ENCODE results near the gene TEX13D.
"Not testable (repeated sequence)": the region's sequence is repeated elsewhere in the genome, so short reads cannot be mapped to it uniquely, and the experiment has no call there.

TEX13D gene

GRCh38 chrX:124332481-124333424, at the start of gene TEX13D:
TEX13D (plus strand) TSS chrX:124332660; CDS start chrX:124332918, 258 bp downstream.
- DNase-seq = no peak

GRCh38 chrX:124289443-124289842, 43.0 kb upstream of the TEX13D start:
- no peak for DNase-seq

- DNase-seq = no peak
Measured at GRCh38 chrX:124293810-124294209, 38.6 kb upstream of the TEX13D start.

- DNase-seq = not testable (repeated sequence)
Measured at GRCh38 chrX:124299323-124299722, 33.1 kb upstream of the TEX13D start.

GRCh38 chrX:124300405-124300804, 32.1 kb upstream of the TEX13D start:
- no peak for DNase-seq

- no peak for DNase-seq
Measured at GRCh38 chrX:124307253-124307907, 25.1 kb upstream of the TEX13D start.

GRCh38 chrX:124325732-124326131, 6.7 kb upstream of the TEX13D start:
- DNase-seq = no peak

GRCh38 chrX:124328765-124329164, 3.7 kb upstream of the TEX13D start:
- DNase-seq = no peak

GRCh38 chrX:124333862-124334261, 1.4 kb downstream of the TEX13D start:
- no peak for DNase-seq

GRCh38 chrX:124334555-124334954, 2.1 kb downstream of the TEX13D start:
- DNase-seq = not testable (repeated sequence)

- DNase-seq = no peak
Measured at GRCh38 chrX:124335598-124335997, 3.1 kb downstream of the TEX13D start.

GRCh38 chrX:124337916-124338315, 5.5 kb downstream of the TEX13D start:
- DNase-seq = no peak

- DNase-seq = no peak
Measured at GRCh38 chrX:124338733-124339514, 6.5 kb downstream of the TEX13D start.

- no peak for DNase-seq
Measured at GRCh38 chrX:124341396-124342132, 9.1 kb downstream of the TEX13D start.

GRCh38 chrX:124342174-124342867, 9.9 kb downstream of the TEX13D start:
- no peak for DNase-seq

GRCh38 chrX:124343016-124343415, 10.6 kb downstream of the TEX13D start:
- no peak for DNase-seq

- no peak for DNase-seq
Measured at GRCh38 chrX:124344246-124344645, 11.8 kb downstream of the TEX13D start.

- no peak for DNase-seq
Measured at GRCh38 chrX:124346117-124346876, 13.8 kb downstream of the TEX13D start, which contains the start of gene SH2D1A. SH2D1A (plus strand) TSS chrX:124346563; CDS start chrX:124346643, 80 bp downstream.

- no peak for DNase-seq
Measured at GRCh38 chrX:124346877-124347241, 14.4 kb downstream of the TEX13D start.

- DNase-seq = no peak
Measured at GRCh38 chrX:124347242-124347641, 14.8 kb downstream of the TEX13D start.

- DNase-seq = no peak
Measured at GRCh38 chrX:124348182-124348581, 15.7 kb downstream of the TEX13D start.
